GM12874 (cell line): ENCODE results near the gene IFNL4.

Source experiments
- TF ChIP-seq, protein P1 (sequence below): IDR thresholded peaks from 2 replicates; pipeline ENCODE4 v1.5.1; 2011; ENCODE audit warnings: low read depth, mild to moderate bottlenecking, control low read depth, low read length, moderate library complexity; ENCODE audit not compliant: insufficient read depth

The IFNL4 gene

DNA sequence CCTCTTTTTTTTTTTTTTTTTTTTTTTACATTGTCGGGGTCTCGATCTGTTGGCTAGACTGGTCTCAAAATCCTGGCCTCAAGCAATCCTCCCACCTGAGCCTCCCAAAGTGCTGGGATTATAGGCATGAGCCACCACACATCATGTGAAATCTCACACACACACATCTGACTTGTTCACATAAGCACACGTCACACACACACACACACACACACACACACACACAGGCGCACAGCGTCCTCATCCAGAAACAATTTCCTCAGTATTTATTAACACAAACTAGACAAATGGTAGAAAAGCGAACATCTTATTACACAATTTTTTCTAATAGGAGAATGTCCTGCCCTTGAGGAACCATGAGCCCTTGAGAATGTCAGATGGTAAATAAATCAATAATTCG is 39.5 kb downstream of the IFNL4 start:
- TF ChIP-seq, protein P1, sequence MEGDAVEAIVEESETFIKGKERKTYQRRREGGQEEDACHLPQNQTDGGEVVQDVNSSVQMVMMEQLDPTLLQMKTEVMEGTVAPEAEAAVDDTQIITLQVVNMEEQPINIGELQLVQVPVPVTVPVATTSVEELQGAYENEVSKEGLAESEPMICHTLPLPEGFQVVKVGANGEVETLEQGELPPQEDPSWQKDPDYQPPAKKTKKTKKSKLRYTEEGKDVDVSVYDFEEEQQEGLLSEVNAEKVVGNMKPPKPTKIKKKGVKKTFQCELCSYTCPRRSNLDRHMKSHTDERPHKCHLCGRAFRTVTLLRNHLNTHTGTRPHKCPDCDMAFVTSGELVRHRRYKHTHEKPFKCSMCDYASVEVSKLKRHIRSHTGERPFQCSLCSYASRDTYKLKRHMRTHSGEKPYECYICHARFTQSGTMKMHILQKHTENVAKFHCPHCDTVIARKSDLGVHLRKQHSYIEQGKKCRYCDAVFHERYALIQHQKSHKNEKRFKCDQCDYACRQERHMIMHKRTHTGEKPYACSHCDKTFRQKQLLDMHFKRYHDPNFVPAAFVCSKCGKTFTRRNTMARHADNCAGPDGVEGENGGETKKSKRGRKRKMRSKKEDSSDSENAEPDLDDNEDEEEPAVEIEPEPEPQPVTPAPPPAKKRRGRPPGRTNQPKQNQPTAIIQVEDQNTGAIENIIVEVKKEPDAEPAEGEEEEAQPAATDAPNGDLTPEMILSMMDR, result no peak

DNA sequence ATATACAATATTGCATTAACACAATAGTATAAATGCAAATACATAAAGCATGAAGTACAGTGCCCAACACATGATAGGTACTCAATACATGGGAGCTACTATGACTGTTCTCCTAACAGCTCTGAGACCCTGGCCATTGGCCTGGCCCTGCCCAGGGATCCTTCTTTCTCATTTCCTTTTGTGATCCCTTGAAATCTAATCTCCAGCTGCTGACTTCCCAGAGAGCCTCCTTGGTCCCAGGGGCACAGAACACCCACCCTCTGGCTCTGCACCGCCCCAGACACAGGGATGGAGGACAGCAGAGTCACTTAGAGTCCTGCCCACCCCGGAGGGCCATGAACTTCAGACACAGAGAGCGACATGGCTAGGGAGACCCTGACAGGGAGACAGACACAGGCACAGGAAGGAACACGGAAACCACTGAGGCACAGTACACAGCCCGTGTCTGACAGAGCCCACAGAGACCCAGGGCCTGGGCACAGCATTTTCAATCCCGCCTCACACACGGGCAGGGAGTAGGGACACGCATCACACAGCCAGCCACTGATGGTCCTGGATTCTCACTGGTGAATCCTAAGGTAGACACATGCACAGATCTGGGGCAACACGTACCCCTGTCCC is 40.4 kb downstream of the IFNL4 start:
- TF ChIP-seq, protein P1, result no peak

- TF ChIP-seq, protein P1, result no peak
Observed at GRCh38 chr19:39207293-39207836, 41.3 kb downstream of the IFNL4 start.

DNA sequence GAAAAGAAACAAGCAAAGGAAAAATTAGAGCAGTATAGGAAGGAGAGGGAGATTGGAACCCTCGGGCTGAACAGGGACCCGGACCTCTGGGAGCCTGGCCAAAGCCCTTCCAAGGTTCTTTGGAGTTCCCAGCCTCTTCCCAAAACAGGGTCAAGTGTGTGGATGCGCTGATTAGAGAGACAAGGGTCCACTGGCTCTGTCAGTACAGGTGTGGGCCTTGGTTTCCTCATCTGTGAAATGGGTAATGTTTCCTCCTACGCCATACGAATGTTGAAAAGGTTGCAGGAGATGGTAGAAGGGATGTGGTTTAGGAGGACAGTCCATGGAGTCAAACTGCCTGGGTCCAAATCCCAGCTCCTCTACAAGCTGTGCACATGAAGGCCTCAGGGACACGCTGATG is 42.5 kb downstream of the IFNL4 start:
- TF ChIP-seq, protein P1, result no peak

DNA sequence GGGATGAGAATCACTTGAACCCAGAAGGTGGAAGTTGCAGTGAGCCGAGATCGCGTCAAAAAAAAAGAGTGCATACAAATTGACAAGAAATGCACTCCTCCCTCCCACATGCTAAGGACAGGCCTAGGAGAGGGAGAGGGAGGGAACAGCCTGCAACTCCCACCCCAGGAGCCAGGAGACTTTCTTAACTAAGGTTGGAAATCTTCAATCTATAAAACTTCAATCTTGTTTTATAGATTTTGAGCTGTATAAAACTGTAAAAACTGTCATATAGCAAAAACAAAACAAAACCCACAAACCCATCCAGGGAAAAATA is 43.2 kb downstream of the IFNL4 start:
- TF ChIP-seq, protein P1, result no peak

DNA sequence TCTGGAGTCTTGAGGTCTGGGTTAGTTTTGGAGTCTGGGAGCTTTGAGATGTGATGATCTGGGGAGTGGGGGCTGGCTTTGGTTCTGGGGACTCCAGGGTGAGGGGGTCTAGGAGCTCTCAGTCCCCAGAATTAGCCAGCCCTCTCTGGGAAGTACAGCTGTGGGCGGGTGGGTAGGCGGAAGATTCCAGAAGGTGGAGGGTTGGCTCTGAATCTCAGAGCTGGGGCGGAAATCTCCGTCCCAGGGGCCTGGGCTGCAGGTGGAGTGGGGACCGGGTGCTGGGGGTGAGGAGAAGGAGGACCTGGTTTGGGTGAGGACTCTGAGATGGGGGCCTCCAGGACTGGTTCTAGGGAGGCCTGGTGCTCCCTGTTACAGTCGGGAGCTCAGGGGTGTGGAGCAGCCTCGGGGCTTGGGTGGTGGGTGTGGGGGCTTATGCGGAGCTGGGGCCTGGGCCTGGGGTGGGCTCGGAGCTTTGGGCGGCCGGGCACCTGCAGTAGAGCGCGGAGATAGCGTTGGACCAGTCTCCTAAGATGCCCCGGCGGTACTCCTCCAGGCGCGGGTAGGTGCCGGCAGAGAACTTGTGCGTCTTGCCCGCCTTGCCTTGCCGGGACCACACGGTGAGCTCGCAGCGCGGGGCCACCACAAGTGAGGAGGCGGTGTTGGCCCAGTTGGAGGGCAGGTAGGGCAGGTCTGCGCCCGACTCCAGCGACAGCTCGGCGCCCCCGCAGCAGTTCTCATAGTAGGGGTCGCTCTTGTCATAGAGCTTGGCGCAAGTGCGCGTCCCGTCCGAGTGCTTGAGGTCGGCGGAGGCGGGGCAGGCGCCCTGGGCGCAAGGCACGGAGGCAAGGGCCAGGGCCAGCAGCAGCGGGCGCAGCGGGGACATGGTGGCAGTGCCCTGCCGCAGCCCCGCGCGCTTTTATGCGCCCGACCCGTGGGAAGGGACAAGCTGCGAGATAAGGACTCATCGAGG is 45.0 kb downstream of the IFNL4 start, which contains the start of gene SYCN:
SYCN (minus strand) TSS at position 892 of the 970 bp plus-strand sequence; CDS start at position 883, 9 bp downstream.
- TF ChIP-seq, protein P1, result no peak

- TF ChIP-seq, protein P1, result no peak
Observed at GRCh38 chr19:39202998-39203355, 45.7 kb downstream of the IFNL4 start.
